GM19467 (cell line): ENCODE measurements around the gene SLC49A3.

Source experiments
- ATAC-seq: cut with Tn5 transposase; IDR thresholded peaks from one replicate; pipeline ENCODE4 v1.9.1; 2021; ENCODE audit warnings: mild to moderate bottlenecking, moderate library complexity; ENCODE audit not compliant: unreplicated experiment

Gene SLC49A3

DNA sequence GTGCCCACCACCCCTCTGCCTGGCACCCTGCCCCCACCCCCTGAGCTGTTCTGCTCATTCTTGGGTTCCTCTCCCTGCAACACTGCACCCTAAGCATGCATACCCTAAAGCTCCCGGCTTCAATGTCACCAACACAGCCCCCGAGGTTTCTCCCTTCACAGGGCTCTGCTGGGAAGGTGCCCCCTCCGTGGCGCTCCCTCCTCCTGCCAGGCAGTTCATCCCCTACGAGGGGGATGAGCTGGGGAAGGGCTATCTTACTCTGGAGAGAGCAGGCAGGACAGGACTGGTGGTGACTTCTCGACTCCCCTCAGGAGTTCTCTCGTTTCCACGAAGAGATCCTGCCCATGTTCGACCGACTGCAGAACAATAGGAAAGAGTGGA is 21.4 kb downstream of the SLC49A3 start:
- ATAC-seq = no peak

DNA sequence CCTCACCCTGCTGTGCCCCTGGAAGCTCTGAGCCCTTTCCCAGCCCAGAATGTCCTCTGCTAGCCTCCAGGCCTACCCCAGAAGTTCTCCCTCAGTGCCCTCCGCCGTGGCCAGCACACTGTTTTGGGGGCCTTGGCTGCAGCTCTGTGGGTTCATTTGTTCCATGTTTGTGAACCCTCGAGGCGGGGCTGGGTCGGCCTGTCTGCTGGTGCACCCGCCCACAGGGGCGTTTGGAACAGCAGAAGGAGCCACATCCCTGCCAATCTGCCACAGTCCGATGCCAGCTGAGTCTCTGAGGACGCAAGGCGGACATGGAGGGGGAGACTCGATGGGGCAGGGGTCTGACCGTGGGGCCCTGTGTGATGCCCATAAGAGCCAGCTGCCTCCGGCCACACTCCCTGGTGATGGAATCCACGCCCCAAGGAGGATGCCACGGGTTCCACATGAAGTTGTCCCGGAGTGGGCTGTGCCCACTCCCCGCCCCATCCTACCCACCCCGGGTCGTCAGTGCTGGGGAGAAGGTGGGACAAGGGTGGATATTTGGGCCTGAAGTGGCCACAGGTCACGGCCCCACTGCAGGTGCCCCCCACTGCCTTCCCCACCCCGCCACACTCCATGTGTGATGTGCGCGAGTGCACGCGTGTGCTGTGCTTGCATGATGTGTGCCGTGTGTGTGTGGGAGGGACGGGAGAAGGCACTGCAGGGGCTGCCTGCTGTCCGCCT is 22.0 kb downstream of the SLC49A3 start:
- no peak for ATAC-seq

DNA sequence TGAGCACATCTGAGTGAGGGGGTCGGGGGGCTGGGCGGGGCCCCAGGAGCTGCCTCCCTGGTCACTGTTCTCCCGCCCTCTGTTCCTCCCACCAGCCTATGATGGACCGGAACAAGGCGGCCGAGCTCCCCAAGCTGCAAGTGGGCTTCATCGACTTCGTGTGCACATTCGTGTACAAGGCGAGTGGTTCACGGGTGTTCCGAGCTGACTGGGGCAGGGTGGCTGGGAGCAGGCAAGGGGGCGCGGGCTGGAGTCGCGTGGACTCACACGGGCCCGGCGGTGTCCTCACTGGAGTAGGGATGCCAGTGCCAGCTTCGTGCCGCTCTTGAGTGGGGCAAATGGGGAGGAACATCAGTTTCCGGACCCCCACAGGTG is 22.5 kb downstream of the SLC49A3 start:
- no peak for ATAC-seq

DNA sequence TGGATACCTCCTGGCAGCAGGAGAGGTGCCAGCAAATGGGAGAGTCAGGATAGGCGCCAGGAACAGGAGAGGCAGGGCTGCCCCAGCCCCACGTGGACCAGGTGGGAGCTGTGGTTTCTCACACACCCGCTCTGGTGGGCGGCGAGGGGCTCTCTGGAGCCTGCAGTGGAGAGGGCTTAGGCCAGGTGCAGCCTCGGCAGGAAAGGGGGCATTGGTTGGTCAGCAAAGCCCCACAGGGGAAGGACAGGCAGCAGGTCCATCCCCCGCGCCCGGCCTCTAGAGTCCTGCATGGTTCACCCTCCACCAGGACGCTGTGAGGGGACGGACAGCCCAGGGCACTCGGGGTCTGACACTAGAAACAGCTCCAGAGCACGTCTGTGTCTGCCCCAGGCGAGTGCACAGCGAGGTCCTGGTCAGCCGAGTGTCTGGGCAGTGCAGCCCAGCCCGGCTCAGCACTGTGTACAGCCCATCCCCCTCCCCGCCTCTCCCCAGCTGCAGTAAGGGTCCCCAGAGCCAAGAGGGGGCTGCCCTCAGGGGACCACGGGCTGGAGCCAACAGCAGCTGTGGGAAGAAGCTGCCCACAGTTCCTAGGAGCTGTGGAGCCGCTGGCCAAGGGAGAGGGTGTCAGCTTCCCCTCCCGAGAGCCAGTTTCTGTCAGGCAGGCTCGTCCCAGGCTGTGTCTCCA is 23.1 kb downstream of the SLC49A3 start:
- no peak for ATAC-seq

DNA sequence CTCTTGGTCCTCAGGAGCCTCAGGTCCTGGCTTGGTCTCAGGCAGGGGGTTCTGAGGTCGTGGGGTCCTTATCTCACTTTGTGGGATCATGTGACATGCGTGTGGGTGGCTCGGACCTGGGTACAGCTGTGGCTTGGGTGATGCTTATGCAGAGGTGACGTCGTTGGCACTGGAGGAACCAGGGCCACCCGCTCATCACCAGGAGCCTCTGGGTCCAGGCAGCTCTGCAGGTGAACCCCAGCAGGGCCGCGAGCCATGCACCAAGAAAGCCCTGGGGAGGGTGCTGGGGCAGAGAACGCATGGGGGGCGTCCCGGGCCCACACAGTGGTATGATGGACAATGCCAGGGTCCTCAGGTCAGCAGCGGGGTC is 23.6 kb downstream of the SLC49A3 start:
- ATAC-seq = no peak

DNA sequence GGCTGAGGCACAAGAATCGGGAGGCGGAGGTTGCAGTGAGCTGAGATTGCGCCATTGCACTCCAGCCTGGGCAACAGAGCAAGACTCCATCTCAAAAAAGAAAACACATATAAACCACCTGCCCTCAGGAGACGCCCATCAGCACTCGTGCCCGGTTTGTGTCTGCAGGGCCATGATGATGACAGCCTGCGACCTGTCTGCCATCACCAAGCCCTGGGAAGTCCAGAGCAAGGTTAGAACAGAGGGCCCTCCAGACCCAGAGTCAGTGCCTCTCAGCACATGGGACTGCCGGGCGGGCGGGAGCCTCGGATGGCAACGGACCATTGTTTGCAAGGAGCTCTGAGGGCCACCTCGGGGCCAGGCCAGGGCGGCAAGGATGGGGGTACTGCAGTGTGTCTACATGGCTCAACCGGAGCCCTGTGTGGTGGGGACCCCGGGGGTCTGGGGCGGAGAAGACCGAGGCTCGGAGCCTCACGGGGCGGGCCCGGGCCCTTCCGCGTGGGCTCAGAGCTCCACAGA is 24.2 kb downstream of the SLC49A3 start:
- ATAC-seq = no peak

DNA sequence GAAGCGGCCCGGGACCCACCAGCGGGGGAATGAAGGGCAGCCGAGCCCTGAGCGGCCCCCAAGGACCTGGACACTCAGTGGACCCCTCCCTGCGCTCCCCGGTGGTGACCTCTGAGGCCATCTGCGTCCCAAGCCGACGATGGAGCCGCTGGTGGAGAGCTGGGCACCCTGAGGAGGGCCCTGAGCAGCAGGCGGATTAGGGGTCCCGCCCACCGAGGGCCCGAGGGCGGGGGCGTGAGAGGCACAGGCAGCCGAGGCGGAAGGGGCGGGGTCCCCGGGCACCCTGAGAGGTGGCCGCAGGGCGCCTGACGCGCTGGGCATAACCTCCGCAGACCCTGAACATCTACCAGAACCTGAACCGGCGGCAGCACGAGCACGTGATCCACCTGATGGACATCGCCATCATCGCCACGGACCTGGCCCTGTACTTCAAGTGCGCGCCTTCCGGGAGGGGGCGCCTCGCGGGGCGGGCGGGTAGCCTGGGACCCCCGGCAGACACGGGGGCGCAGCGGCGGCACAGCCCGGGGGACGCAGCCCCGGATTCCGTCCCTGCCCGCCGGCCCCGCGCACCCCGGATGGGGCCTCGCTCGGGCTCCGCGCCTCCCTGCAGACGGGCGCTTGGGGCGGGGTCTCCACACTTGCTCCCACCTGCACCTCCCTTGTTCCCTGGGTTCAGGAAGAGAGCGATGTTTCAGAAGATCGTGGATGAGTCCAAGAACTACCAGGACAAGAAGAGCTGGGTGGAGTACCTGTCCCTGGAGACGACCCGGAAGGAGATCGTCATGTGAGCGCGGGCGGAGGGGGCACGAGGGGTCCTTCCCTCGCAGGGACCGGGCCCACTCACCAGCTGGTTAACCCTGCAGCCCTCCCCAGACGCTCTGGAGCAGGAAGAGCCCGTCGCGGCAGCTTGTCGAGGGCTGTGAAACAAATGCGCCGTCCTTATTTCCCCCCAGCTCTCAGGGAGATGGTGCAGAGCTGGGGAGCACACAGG is 25.2 kb downstream of the SLC49A3 start:
- ATAC-seq = peak; percentile 68

DNA sequence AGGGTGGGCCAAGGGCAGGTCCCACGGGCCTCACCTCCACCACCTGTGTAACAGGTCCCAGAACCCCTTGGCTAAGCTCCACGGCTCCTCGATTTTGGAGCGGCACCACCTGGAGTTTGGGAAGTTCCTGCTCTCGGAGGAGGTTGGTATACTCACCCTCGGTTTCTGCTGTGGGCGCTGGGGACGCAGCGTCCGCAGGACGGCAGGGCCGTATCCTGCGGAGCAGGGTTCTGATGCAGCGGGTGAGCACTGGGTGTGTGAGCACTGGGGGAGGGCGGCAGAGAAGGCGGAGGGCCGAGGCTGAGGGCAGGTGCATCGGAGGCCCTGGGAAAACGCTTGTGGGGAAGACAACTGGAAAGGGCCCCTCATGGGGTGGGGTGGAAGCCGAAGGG is 25.9 kb downstream of the SLC49A3 start:
- ATAC-seq = no peak

DNA sequence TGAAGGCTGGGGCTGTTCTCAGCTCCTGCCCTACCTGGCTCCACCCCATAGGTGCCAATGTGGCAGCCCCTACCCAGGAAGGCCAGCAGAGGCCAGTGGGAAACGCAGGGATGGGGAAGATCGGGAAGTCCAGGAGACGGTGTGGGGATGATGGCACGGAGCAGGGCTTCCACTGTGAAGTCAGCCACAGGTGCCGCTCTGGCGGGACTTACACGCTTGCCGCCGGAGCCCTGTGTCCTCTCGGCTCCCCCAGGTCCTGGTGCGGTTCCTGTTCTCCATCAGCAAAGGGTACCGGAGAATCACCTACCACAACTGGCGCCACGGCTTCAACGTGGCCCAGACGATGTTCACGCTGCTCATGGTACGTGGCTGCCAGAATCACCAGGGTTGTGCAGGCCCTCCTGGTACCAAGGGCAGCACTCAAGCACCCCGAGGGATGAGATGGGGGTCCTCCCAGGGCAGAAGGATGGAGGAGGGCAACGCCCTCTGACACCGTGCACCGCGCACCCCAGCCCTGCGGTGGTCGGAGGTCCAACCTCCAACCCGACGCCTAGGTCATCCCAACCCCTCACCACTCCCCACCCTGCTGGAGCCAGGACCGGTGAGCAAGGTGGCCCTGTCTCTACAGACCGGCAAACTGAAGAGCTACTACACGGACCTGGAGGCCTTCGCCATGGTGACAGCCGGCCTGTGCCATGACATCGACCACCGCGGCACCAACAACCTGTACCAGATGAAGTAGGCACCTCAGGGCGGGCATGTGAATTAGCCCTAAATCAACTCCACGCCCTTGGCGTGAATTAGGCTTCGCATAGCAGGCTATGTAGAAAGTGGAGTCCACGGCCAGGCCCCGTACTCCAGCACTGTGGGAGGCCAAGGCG is 26.8 kb downstream of the SLC49A3 start:
- no peak for ATAC-seq

DNA sequence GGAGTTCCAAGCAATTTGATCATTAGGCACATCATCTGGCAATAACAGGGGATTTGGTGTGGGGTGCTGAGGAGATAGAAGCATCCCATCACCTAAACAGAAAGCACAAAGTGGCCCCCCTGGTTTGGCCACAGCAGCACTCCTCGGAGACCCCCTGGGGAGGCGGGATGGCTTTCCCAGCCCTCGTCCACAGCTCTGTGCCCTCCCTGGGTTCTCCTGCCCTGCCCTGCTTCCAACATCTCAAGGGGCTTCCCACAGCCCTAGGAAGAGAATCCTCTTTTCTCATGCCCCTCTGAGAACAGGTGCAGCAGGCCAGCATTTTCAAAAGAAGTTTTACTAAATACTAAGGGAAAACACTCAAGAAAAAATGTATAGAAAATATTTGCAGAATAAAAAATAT is 27.7 kb downstream of the SLC49A3 start:
- no peak for ATAC-seq

DNA sequence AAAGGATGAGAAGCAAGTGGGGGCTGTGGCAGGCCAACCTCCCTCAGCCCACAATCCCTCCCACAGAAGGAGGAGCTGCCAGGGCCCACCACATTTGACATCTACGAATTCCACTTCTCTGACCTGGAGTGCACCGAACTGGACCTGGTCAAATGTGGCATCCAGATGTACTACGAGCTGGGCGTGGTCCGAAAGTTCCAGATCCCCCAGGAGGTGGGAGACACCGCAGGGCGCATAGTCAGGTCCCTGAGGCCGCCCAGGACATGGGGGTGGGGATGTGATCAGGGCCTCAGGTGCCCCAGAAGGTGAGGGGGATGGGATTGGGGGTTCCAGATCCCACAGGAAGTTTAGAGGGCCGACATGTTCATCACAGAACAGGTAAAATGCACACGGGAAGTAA is 28.6 kb downstream of the SLC49A3 start:
- no peak for ATAC-seq

DNA sequence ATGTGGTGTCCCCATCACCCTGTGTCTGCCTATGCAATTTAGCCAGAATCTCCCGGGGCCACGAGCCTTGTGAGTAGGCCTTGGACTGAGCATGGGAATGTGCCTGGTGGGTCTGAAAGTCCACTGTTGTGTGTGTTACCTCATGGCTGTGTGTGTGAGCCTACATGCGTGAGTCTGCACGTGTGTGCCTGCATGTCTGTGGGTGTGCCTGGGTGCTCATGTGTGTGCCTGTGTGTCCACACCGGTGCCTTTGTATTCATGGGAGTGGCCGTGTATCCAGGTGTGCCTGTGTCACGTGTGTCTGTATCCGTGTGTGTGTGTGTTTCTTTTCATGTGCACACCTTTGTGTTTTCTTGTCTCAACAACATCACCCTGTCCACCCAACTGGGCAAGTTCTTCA is 29.1 kb downstream of the SLC49A3 start:
- ATAC-seq = no peak

DNA sequence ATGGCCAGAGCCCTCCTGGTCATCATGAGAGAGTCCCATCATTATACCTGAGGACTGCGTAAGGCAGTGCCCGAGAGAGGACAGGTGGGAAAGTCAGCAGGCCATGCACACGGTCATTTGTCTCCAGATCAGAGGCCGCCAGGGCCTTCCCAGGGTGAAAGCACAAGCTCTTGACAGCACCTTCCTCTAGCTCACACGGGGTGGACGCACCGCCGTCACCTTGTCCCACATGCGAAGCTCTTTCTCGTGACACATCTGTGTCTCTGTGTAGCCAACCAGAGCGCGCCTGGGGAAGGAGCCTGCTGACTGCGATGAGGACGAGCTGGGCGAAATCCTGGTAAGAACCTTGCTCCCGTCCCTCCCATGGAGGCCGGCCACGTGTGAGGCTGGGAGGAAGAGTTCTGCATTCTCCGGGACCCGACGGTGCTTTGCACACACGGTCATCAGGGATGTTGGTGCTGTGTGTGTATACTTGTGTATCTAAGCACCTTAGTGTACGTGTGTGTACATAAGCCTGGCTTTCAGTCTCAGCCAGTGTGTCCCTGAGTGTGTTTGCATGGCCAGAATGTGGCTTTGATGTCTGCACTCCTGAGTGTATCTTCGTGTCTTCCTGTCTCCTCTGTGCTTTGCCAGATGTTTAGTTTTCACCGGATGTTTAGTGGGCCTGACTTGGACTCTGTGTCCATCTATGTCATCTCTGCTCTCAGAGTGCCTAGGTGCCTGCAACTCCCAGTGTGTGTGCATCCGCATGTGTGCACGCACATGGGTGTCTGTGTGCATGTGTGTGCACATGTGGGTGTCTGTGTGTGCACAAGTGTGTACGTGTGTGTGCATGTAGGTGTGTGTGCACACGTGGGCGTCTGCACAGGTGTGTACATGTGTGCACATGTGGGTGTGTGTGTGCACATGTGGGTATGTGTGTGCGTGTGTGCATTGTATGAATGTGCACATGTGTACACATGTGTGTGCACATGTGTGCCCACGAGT is 30.0 kb downstream of the SLC49A3 start:
- no peak for ATAC-seq

DNA sequence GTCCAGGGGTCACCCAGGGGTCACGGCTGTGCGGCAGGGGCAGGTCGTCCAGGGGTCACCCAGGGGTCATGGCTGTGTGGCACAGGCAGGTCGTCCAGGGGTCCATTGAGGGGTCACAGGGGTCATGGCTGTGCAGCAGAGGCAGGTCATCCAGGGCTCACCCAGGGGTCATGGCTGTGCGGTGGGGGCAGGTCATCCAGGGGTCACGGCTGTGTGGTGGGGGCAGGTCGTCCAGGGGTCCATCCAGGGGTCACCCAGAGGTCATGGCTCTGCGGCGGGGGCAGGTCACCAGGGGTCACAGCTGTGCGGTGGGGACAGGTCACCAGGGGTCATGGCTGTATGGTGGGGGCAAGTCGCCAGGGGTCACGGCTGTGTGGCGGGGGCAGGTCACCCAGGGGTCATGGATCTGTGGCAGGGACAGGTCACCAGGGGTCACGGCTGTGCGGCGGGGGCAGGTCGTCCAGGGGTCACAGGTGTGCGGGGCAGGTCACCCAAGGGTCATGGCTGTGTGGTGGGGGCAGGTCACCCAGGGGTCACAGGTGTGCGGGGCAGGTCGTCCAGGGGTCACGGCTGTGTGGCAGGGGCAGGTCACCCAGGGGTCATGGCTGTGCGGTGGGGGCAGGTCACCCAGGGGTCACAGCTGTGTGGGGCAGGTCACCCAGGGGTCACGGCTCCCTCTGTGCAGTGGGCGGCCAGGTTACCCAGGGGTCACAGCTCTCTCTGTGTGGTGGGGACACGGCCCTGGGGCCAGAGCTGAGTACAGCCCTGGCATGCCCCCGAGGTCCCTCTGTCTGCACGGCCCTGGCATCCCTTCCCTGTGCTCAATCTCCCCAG is 30.9 kb downstream of the SLC49A3 start:
- no peak for ATAC-seq

DNA sequence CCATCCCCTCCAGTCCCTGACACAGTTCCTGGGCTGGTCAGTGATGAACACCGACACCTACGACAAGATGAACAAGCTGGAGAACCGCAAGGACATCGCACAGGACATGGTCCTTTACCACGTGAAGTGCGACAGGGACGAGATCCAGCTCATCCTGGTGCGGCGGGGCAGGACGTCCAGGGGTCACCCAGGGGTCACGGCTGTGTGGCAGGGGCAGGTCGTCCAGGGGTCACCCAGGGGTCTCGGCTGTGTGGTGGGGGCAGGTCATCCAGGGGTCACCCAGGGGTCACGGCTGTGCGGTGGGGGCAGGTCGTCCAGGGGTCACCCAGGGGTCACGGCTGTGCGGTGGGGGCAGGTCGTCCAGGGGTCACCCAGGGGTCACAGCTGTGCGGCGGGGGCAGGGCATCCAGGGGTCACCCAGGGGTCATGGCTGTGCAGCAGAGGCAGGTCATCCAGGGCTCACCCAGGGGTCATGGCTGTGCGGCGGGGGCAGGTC is 31.6 kb downstream of the SLC49A3 start:
- ATAC-seq = no peak

DNA sequence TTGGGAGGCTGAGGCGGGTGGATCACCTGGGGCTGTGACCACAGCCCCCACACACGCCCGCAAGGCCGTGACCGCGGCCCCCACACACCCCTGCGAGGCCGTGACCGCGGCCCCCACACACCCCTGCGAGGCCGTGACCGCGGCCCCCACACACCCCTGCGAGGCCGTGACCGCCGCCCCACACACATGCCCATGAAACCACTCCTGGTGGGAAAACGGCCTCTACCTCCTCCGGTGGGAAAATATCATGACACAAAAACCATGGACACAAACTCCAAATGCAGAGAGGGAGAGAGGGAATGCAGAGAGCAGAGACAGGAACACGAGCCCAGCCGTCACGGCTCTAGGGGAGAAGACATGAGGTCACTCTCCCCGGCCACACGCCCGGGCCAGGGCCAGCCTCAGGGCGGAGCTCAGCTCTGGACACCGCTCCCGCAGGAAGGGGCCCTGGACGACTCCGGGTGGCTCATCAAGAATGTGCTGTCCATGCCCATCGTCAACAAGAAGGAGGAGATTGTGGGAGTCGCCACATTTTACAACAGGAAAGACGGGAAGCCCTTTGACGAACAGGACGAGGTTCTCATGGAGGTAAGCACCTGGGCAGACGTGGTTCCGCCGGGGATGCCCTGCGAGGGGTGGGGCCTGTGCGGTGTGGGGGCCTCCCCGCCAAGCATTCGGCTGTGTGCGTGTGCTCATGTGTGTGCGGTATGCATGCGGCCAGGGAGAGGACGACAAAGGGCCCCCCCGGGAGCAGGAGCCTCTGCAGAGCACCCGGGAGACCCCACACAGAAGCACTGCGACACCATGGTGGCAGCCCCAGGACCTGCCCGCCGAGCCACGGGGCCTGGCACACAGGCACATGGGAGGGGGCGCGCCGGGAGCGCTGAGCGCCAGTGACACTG is 32.3 kb downstream of the SLC49A3 start:
- no peak for ATAC-seq

DNA sequence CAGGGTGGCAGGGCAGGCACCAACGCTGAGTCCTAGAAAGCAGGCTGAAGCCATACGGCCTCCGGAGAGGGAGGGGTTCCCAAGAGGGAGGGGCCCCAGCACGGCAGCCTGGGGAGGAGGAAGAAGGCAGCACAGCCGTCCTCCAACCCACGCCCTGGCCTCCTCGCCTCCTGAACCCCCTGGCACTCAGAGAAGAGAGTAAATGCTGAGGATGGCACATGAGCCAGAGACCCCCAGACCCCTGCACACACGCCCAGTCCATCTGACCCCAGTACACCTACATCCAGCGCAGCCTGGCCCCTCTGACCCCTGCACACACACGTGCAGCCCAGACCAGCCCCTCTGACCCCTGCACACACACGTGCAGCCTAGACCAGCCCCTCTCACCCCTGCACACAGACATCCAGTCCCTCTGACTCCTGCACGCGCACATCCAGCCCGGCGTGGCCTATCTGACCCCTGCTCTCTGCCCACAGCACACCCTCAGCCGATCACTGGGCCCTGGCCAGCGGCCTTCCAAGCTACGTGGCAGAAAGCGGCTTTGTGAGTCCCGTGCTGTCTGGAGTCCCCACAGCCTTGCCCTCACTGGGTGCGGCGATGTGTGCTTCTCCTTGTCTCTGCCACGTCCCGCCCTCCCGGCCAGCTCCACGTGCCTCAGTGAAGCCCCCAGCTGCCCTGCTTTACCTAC is 33.3 kb downstream of the SLC49A3 start:
- no peak for ATAC-seq
